A172 (cell line): ENCODE results near the gene WDR59. TPM values are rescaled to one million over a fixed set of nuclear protein-coding genes. Genes with fewer than 3 reads are reported as not detected.
A peak's percentile ranks its signal among the peaks of the same experiment; 100 is the strongest.
"Not testable (repeated sequence)": the region's sequence is repeated elsewhere in the genome, so short reads cannot be mapped to it uniquely, and the experiment has no call there.

Experiments
- DNase-seq: peaks from one replicate; pipeline ENCODE4 v3.0.0-alpha.2; 2015; ENCODE audit warnings: low spot score
- total RNA-seq: library from RNA; depleted of rRNA; stranded (reverse); fragments of >200 nt; shearing (Covaris generic); gene quantifications from 2 replicates; pipeline ENCODE4 v1.2.3, GENCODE V29; 2014

Gene WDR59
- total RNA-seq, 1 experiment from 2014 or later: 17.2 TPM

- DNase-seq: peak; percentile 54
Measured at GRCh38 chr16:74862743-74863244, 122.1 kb downstream of the WDR59 start.

GRCh38 chr16:74852500-74852875 is 132.4 kb downstream of the WDR59 start:
- DNase-seq: no peak

- DNase-seq: no peak
Measured at GRCh38 chr16:74850027-74850426, 134.9 kb downstream of the WDR59 start.

GRCh38 chr16:74847202-74847601 is 137.7 kb downstream of the WDR59 start:
- DNase-seq: no peak

- DNase-seq: no peak
Measured at GRCh38 chr16:74846714-74847113, 138.2 kb downstream of the WDR59 start.

GRCh38 chr16:74844041-74844980 is 140.6 kb downstream of the WDR59 start:
- no peak for DNase-seq

- not testable (repeated sequence) for DNase-seq
Measured at GRCh38 chr16:74843381-74844035, 141.4 kb downstream of the WDR59 start.

GRCh38 chr16:74842413-74842812 is 142.5 kb downstream of the WDR59 start:
- DNase-seq: no peak

GRCh38 chr16:74841904-74842303 is 143.0 kb downstream of the WDR59 start:
- no peak for DNase-seq

- no peak for DNase-seq
Measured at GRCh38 chr16:74841469-74841868, 143.5 kb downstream of the WDR59 start.

- DNase-seq: no peak
Measured at GRCh38 chr16:74837056-74837455, 147.9 kb downstream of the WDR59 start.

- DNase-seq: no peak
Measured at GRCh38 chr16:74836111-74836671, 148.7 kb downstream of the WDR59 start.

GRCh38 chr16:74832228-74832627 is 152.7 kb downstream of the WDR59 start:
- DNase-seq: no peak

- no peak for DNase-seq
Measured at GRCh38 chr16:74831467-74831866, 153.5 kb downstream of the WDR59 start.

- peak; percentile 18 for DNase-seq
Measured at GRCh38 chr16:74830648-74831047, 154.3 kb downstream of the WDR59 start.

- no peak for DNase-seq
Measured at GRCh38 chr16:74829637-74830036, 155.3 kb downstream of the WDR59 start.

GRCh38 chr16:74825941-74826340 is 159.0 kb downstream of the WDR59 start:
- no peak for DNase-seq

- no peak for DNase-seq
Measured at GRCh38 chr16:74825016-74825415, 159.9 kb downstream of the WDR59 start.
